Measurements from ENCODE around the gene RASSF4.

RASSF4 gene

GRCh38 chr10:44977287-44978212, 17.9 kb downstream of the RASSF4 start:
- no peak for DNase-seq

- DNase-seq = no peak
These were observed 18.6 kb downstream of the RASSF4 start for GRCh38 chr10:44978213-44978569.

GRCh38 chr10:44978570-44979280, 19.1 kb downstream of the RASSF4 start, which contains the start of gene DEPP1:
Gene DEPP1, minus strand, starts transcription at chr10:44978809. Its CDS starts 779 bp downstream, at chr10:44978030.
- no peak for DNase-seq

- no peak for DNase-seq
These were observed 19.9 kb downstream of the RASSF4 start for GRCh38 chr10:44979281-44980191.

- no peak for DNase-seq
These were observed 20.9 kb downstream of the RASSF4 start for GRCh38 chr10:44980309-44981171.

- no peak for DNase-seq
These were observed 21.8 kb downstream of the RASSF4 start for GRCh38 chr10:44981172-44982113.

GRCh38 chr10:44982114-44982460, 22.5 kb downstream of the RASSF4 start:
- DNase-seq = no peak

- DNase-seq = no peak
These were observed 22.9 kb downstream of the RASSF4 start for GRCh38 chr10:44982496-44982895.

- no peak for DNase-seq
These were observed 23.7 kb downstream of the RASSF4 start for GRCh38 chr10:44983066-44983894.

GRCh38 chr10:44983895-44984278, 24.3 kb downstream of the RASSF4 start:
- no peak for DNase-seq

- DNase-seq = no peak
These were observed 25.1 kb downstream of the RASSF4 start for GRCh38 chr10:44984671-44985101.

GRCh38 chr10:44985175-44985681, 25.6 kb downstream of the RASSF4 start:
- DNase-seq = no peak

GRCh38 chr10:44986179-44986578, 26.6 kb downstream of the RASSF4 start:
- no peak for DNase-seq

- DNase-seq = no peak
These were observed 27.1 kb downstream of the RASSF4 start for GRCh38 chr10:44986670-44987069.

- no peak for DNase-seq
These were observed 29.5 kb downstream of the RASSF4 start for GRCh38 chr10:44988957-44989585.

GRCh38 chr10:44989597-44990301, 30.1 kb downstream of the RASSF4 start:
- no peak for DNase-seq

GRCh38 chr10:44990302-44990655, 30.7 kb downstream of the RASSF4 start:
- DNase-seq = no peak

GRCh38 chr10:44990965-44991364, 31.4 kb downstream of the RASSF4 start:
- DNase-seq = no peak

- no peak for DNase-seq
These were observed 32.0 kb downstream of the RASSF4 start for GRCh38 chr10:44991571-44991970.

Data from activated CD4-positive, alpha-beta T cell treated with anti-CD3 and anti-CD28 coated beads, Interleukin-2, Interleukin-6, amounts not matched to agents 100 ng/mL and 50 ng/mL, durations not matched to agents 16 hours and 8 hours (primary cell).